ENCODE results near the gene FAM50A.

FAM50A gene

GRCh38 chrX:154403858-154404257 lies 40.1 kb upstream of the FAM50A start:
- no peak overlapping the region for H3K4me3 ChIP-seq (ENCODE audit: low read depth, low read length)
- TF ChIP-seq CTCF (IDR thresholded peaks at IDR 0.05; ENCODE audit: low read depth, low read length, missing control alignments): no peak
- in situ Hi-C loops (cut with HindIII; ENCODE audit: low sequenced_read_pairs): no loop called here

GRCh38 chrX:154404625-154405192 lies 39.2 kb upstream of the FAM50A start:
- H3K4me3 ChIP-seq (ENCODE audit: low read depth, low read length): no peak overlapping the region
- in situ Hi-C loops (cut with HindIII; ENCODE audit: low sequenced_read_pairs): no loop called here
- TF ChIP-seq CTCF (IDR thresholded peaks at IDR 0.05; ENCODE audit: low read depth, low read length, missing control alignments): no peak
- no peak for DNase-seq (ENCODE audit: low read depth)

More at GRCh38 chrX:154403858-154404257, 40.1 kb upstream of the FAM50A start:
- DNase-seq (ENCODE audit: low read depth): no peak

- H3K4me3 ChIP-seq (ENCODE audit: low read depth, low read length): peak overlapping the region; percentile 45
- DNase-seq (ENCODE audit: low read depth): no peak
- no peak for TF ChIP-seq CTCF (IDR thresholded peaks at IDR 0.05; ENCODE audit: low read depth, low read length, missing control alignments)
- in situ Hi-C loops (cut with HindIII; ENCODE audit: low sequenced_read_pairs): no loop called here
These were observed 35.2 kb upstream of the FAM50A start for GRCh38 chrX:154408659-154409221.

- DNase-seq (ENCODE audit: low read depth): peak; percentile 62
- TF ChIP-seq CTCF (IDR thresholded peaks at IDR 0.05; ENCODE audit: low read depth, low read length, missing control alignments): no peak
- in situ Hi-C loops (cut with HindIII; ENCODE audit: low sequenced_read_pairs): no loop called here
- H3K4me3 ChIP-seq (ENCODE audit: low read depth, low read length): peak within 1 kb of the TSS; percentile 45
These were observed 34.6 kb upstream of the FAM50A start, which contains the start of gene DNASE1L1 for GRCh38 chrX:154409222-154409871. Gene DNASE1L1 (minus strand): TSS chrX:154409254. CDS start chrX:154405568, 3,686 bp downstream.

- DNase-seq (ENCODE audit: low read depth): no peak
- no peak for TF ChIP-seq CTCF (IDR thresholded peaks at IDR 0.05; ENCODE audit: low read depth, low read length, missing control alignments)
- in situ Hi-C loops (cut with HindIII; ENCODE audit: low sequenced_read_pairs): no loop called here
- peak overlapping the region; percentile 59 for H3K4me3 ChIP-seq (ENCODE audit: low read depth, low read length)
These were observed 32.0 kb upstream of the FAM50A start for GRCh38 chrX:154411981-154412340.

- in situ Hi-C loops (cut with HindIII; ENCODE audit: low sequenced_read_pairs): no loop called here
- no peak for TF ChIP-seq CTCF (IDR thresholded peaks at IDR 0.05; ENCODE audit: low read depth, low read length, missing control alignments)
- peak overlapping the region; percentile 59 for H3K4me3 ChIP-seq (ENCODE audit: low read depth, low read length)
- DNase-seq (ENCODE audit: low read depth): no peak
These were observed 31.5 kb upstream of the FAM50A start for GRCh38 chrX:154412468-154412867.

Measured in astrocyte of the cerebellum (primary cell).